BJ (cell line): ENCODE measurements around the gene COBL. TPM values are rescaled to one million over a fixed set of nuclear protein-coding genes. Genes with fewer than 3 reads are reported as not detected.

ENCODE experiments used
- CTCF ChIA-PET: fragments of 350-600 bp; formaldehyde crosslinking; extraction: SDS; loops from one replicate; lab custom pipeline; 2021; ENCODE audit warnings: antibody characterized with exemption, inconsistent platforms; lab: Yijun Ruan, JAX
- POLR2A ChIA-PET: fragments of 300-600 bp; sonication (Branson Sonifier 250); formaldehyde crosslinking; extraction: SDS; loops from one replicate; lab custom pipeline; 2021; ENCODE audit warnings: antibody characterized with exemption; lab: Charles Lee
- DNase-seq: peaks from one replicate; pipeline ENCODE4 v3.0.0-alpha.2; 2011; ENCODE audit warnings: low read depth
- H3K27me3 ChIP-seq: 2 replicates; pipeline ENCODE4 v1.6.0; 2011; ENCODE audit warnings: low read length; ENCODE audit not compliant: control insufficient read depth, insufficient read depth
- H3K36me3 ChIP-seq: 2 replicates; pipeline ENCODE4 v1.5.1; 2011; ENCODE audit warnings: low read length; ENCODE audit not compliant: control insufficient read depth, insufficient read depth
- H3K4me3 ChIP-seq: 2 replicates; pipeline ENCODE4 v1.5.1; 2011; ENCODE audit warnings: low read depth, mild to moderate bottlenecking, control low read depth, low read length
- polyA plus RNA-seq: library from polyadenylated mRNA; depleted of rRNA; stranded (reverse); fragments of >200 nt; gene quantifications from 2 replicates; pipeline ENCODE4 v1.2.3, GENCODE V29; 2011
- TF ChIP-seq, protein P1 (sequence below): IDR thresholded peaks from 2 replicates; pipeline ENCODE4 v1.5.1; 2011; ENCODE audit warnings: low read depth, mild to moderate bottlenecking, control low read depth, inconsistent platforms, low read length, moderate library complexity; ENCODE audit not compliant: insufficient read depth

COBL gene
- polyA plus RNA-seq, 1 experiment, result not detected

DNA sequence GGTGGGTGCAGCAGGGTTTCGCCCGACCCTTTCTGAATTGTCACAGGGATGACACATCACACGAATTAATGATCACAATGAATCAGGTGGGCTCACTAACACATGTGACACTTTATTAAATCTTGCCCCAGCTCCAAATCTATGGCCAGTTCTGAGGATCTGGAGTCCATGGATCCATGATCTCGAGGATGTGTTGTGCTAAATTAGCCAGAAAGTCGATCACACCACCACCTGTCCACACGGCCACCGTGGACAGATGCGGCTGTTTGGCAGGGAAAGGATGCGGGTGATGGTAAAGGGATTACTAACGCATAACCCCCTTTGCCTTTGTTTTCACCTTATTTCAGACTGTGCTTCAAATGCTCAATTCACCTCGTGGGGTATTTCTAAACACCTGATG, 96.4 kb downstream of the COBL start:
- TF ChIP-seq, protein P1, sequence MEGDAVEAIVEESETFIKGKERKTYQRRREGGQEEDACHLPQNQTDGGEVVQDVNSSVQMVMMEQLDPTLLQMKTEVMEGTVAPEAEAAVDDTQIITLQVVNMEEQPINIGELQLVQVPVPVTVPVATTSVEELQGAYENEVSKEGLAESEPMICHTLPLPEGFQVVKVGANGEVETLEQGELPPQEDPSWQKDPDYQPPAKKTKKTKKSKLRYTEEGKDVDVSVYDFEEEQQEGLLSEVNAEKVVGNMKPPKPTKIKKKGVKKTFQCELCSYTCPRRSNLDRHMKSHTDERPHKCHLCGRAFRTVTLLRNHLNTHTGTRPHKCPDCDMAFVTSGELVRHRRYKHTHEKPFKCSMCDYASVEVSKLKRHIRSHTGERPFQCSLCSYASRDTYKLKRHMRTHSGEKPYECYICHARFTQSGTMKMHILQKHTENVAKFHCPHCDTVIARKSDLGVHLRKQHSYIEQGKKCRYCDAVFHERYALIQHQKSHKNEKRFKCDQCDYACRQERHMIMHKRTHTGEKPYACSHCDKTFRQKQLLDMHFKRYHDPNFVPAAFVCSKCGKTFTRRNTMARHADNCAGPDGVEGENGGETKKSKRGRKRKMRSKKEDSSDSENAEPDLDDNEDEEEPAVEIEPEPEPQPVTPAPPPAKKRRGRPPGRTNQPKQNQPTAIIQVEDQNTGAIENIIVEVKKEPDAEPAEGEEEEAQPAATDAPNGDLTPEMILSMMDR, result no peak
- H3K4me3 ChIP-seq, result no peak overlapping the region
- no peaks in the 10 kb centered on the region for H3K27me3 ChIP-seq
- CTCF ChIA-PET, result no interaction called here
- H3K36me3 ChIP-seq, result no peaks in the 10 kb centered on the region
- POLR2A ChIA-PET, result no interaction called here
- DNase-seq, result no peak

DNA sequence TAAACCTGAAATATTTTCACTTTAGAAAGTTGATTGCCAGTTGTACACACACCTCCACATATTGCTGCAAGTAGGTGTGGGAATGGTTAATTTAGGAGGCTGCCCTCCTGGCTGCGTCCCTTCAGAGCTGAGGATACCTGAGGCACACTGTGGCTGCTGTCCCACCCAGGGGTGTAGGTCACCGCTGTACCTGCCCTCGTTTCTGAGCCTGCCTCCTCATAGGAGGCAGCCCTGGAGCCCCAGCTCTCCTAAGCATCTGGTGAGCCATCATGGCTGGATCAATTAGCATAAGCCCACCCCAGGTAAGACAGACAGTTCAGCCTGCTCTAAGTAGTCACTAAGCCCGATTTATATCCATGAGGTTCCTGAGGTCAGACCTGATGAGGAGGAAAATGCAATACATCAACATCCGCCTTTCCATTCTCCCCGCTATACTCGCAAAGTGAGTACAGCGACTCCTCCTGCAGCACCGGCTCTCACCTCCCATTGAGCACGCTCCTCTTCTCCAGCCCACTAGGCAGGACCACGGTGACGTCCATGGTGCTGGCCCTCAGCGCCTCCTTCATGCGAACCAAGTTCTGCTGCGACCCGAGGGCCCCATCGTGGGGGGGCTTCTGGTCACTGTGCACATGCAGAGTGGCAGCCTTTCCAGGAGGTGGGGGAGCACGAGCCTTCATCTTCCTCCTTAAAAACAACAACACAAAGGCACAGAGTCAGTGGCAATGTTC, 97.2 kb downstream of the COBL start:
- DNase-seq, result no peak
- ChIA-PET CTCF (no interaction called here), POLR2A (no interaction called here)
- no peaks in the 10 kb centered on the region for H3K36me3 ChIP-seq
- H3K4me3 ChIP-seq, result no peak overlapping the region
- H3K27me3 ChIP-seq, result no peaks in the 10 kb centered on the region
- TF ChIP-seq, protein P1, result no peak

DNA sequence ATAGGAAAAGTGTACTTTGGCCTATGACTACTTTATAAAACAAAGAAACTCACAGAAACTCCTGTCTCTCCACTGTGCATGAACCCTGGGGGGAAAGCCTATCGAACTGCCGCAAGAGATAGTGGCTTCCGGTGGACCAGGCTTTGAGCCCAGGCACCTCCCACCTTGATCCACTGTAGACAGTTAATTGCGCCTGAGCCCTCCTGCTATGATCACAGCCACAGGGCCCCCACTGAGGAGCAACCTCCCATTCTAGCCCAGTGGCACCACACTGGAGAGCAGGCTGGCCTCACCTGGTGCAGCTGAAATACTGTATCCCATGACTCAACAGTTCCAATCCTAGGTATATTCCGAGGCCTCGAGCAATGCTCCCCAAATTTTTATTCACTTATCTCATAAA, 98.8 kb downstream of the COBL start:
- no peaks in the 10 kb centered on the region for H3K36me3 ChIP-seq
- H3K27me3 ChIP-seq, result no peaks in the 10 kb centered on the region
- POLR2A ChIA-PET, result no interaction called here
- CTCF ChIA-PET, result interaction anchor here (0.6 kb wide), 1 partner anchor 12 kb away, joined by 3 read pairs; no protein-coding TSS in a partner anchor
- TF ChIP-seq, protein P1, result no peak
- H3K4me3 ChIP-seq, result no peak overlapping the region
- no peak for DNase-seq

DNA sequence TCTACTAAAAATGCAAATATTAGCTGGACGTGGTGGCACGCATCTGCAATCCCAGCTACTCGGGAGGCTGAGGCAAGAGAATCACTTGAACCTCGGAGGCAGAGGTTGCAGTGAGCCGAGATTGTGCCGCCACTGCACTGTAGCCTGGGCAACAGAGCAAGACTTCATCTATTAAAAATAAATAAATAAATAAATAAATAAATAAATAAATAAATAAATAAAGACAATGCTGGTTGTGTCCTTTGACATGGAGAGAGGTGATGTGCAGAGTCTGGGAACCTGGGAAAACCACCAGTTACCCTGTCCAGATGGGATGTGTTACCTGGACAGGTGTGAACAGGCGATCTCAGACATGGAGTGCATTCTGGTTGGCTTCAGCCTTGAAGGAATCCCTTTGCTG, 102.5 kb downstream of the COBL start:
- CTCF ChIA-PET, result no interaction called here
- Histone ChIP-seq H3K4me3 (no peak overlapping the region), H3K36me3 (no peaks in the 10 kb centered on the region), H3K27me3 (no peaks in the 10 kb centered on the region)
- POLR2A ChIA-PET, result no interaction called here
- no peak for DNase-seq
- TF ChIP-seq, protein P1, result no peak

DNA sequence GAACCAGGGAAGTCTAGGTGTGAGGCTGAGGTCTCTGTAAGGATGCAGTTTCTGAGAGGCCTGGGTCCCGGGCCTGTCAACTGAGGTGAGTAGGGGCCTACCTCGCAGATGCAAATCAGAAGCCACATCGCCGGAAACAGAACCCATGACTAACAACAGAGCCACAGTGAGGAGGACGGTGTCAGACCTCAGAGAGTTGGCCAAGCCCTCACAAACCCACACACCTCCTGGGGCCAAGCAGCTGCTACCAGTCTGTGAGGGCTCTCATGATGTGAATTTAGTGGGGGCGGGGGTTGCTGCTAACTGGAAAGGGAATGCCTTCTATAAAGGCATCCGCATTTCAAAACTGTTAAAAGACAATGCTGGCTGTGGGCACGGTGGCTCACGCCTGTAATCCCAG, 103.0 kb downstream of the COBL start:
- H3K27me3 ChIP-seq, result no peaks in the 10 kb centered on the region
- POLR2A ChIA-PET, result no interaction called here
- H3K4me3 ChIP-seq, result no peak overlapping the region
- TF ChIP-seq, protein P1, result no peak
- DNase-seq, result no peak
- no peaks in the 10 kb centered on the region for H3K36me3 ChIP-seq
- CTCF ChIA-PET, result no interaction called here
